Mucosa of descending colon (tissue), 3 donors: ENCODE results near the gene RHOT1. TPM values are rescaled to one million over a fixed set of nuclear protein-coding genes. Genes with fewer than 3 reads are reported as not detected.

ENCODE experiments used
- ATAC-seq: fragments of 200-7000 bp; cut with Tn5 transposase; one replicate; pipeline ENCODE4 v1.9.1; 2020; ENCODE audit warnings: mild to moderate bottlenecking, moderate library complexity
- DNase-seq, 3 donors: peaks; one replicate each; pipeline ENCODE4 v3.0.0-alpha.2; 2020
- H3K36me3 ChIP-seq: fragments of 200-600 bp; one replicate; pipeline ENCODE4 v1.8.0; 2021; ENCODE audit warnings: low read depth, mild to moderate bottlenecking
- H3K4me1 ChIP-seq: fragments of 200-600 bp; one replicate; pipeline ENCODE4 v1.8.0; 2021; ENCODE audit warnings: low read depth, mild to moderate bottlenecking
- H3K4me3 ChIP-seq: fragments of 200-600 bp; one replicate; pipeline ENCODE4 v1.8.0; 2021; ENCODE audit warnings: mild to moderate bottlenecking
- H3K9me3 ChIP-seq: fragments of 200-600 bp; one replicate; pipeline ENCODE4 v1.8.0; 2021; ENCODE audit warnings: mild to moderate bottlenecking
- intact Hi-C, 2 donors: fragments of 100-400 bp; cut with DNase I in 1 of 2; cut with micrococcal nuclease in 1 of 2; formaldehyde crosslinking; loops; one replicate each; pipeline versions ENCODE4 v1.11.0 to v1.11.1; 2022; cut with DNase I, micrococcal nuclease
- total RNA-seq, 3 donors: library from RNA; stranded (reverse); fragmentation: NEBNext Ultra II Directional in 2 of 3; extraction: Animal tissue kit (Norgen Biotek cat#: 25700) in 2 of 3; gene quantifications; one replicate each; pipeline versions ENCODE4 v1.2.1 to v1.2.4, GENCODE V29; 2021 to 2023
- TF ChIP-seq, protein P1 (sequence below): fragments of 200-600 bp; IDR thresholded peaks from one replicate; pipeline ENCODE4 v1.8.0; 2022; ENCODE audit warnings: antibody characterized with exemption, mild to moderate bottlenecking
- donor health status: DM: no; HTN: no; CAD: no; lungs with moderate emphysema.
- donor health status: DM: no; HTN: no; CAD: no.
- donor health status: DM: no; HTN: yes; CAD: no.

RHOT1 gene
- total RNA-seq, 3 donors from 2014 or later: 21.2 to 48.6 (median 21.4) TPM

DNA sequence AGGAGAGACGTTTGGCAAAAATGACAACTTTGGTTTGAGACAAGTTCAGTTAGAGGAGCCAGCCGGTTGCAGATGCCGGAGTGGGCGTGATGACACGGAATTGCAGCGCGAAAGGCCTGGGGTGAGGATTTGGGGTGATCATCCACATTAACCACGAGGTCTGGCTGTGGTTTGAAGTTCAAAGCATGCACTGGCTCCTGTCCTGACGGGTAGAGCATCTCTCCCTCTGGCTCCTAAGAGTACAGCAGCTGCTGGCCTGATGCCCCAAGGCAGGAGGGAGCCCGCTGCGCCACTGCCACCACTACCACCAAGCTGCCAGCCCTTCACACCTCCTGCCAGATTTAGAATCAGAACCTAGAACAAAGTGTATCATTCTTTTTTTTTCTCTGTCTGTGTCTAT, 127.1 kb downstream of the RHOT1 start:
- ATAC-seq: no peak
- Histone ChIP-seq H3K9me3 (no peaks in the 10 kb centered on the region), H3K4me1 (peaks cover 21% of the 10 kb centered on the region), H3K4me3 (no peak overlapping the region), H3K36me3 (no peaks in the 10 kb centered on the region)
- intact Hi-C loops: loop anchor here in 1 of 2 donors (5.0 kb wide), 1 partner anchor 53 kb away; no protein-coding TSS in a partner anchor
- DNase-seq: no peak
- TF ChIP-seq, protein P1, sequence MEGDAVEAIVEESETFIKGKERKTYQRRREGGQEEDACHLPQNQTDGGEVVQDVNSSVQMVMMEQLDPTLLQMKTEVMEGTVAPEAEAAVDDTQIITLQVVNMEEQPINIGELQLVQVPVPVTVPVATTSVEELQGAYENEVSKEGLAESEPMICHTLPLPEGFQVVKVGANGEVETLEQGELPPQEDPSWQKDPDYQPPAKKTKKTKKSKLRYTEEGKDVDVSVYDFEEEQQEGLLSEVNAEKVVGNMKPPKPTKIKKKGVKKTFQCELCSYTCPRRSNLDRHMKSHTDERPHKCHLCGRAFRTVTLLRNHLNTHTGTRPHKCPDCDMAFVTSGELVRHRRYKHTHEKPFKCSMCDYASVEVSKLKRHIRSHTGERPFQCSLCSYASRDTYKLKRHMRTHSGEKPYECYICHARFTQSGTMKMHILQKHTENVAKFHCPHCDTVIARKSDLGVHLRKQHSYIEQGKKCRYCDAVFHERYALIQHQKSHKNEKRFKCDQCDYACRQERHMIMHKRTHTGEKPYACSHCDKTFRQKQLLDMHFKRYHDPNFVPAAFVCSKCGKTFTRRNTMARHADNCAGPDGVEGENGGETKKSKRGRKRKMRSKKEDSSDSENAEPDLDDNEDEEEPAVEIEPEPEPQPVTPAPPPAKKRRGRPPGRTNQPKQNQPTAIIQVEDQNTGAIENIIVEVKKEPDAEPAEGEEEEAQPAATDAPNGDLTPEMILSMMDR: no peak

DNA sequence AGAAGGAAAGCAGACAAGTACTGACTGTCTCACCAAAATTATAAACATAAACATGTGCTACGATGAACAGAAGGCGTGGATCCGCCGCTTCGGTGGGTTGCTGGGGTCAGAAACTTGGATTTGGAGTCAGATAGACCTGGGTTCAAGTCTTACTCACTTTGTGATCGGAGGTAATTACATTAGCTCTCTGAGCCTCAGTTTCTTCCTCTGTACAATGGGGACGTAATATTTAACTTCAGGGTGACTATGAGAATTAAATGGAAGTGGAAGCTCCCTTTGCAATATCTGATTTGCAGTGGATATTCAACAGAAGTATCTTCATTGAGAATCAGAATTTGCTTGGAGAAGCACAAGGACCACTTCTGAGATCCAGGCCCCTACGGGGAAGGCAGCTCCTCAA, 129.5 kb downstream of the RHOT1 start:
- no peak overlapping the region for H3K4me3 ChIP-seq
- intact Hi-C loops: no loop called here
- peaks cover 4% of the 10 kb centered on the region for H3K4me1 ChIP-seq
- ATAC-seq (no peak), DNase-seq (no peak)
- TF ChIP-seq, protein P1: no peak
- H3K9me3 ChIP-seq: no peaks in the 10 kb centered on the region
- no peaks in the 10 kb centered on the region for H3K36me3 ChIP-seq

DNA sequence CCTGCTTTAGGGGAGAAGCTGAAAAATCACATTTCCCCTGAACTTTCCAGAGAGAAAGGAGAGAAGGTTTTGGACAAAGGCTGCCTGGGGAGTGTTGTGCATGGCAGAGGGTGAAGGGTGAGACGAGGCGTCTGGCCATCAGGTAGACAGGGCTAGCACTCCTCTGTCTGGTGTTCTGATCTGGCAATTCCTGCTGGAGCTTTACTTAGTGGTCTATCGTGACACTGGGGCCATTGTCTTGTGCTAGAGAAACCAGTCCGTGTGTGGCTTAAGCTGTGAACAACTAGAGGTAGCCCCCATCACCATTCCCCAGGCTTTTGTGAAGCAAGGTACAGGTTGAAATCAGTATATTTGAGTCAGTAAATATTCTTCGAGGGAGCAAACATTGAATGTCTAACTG, 131.8 kb downstream of the RHOT1 start:
- no peak overlapping the region for H3K4me3 ChIP-seq
- no peak for DNase-seq
- H3K4me1 ChIP-seq: no peaks in the 10 kb centered on the region
- ATAC-seq: no peak
- TF ChIP-seq, protein P1: no peak
- H3K36me3 ChIP-seq: no peaks in the 10 kb centered on the region
- intact Hi-C loops: no loop called here
- no peaks in the 10 kb centered on the region for H3K9me3 ChIP-seq

DNA sequence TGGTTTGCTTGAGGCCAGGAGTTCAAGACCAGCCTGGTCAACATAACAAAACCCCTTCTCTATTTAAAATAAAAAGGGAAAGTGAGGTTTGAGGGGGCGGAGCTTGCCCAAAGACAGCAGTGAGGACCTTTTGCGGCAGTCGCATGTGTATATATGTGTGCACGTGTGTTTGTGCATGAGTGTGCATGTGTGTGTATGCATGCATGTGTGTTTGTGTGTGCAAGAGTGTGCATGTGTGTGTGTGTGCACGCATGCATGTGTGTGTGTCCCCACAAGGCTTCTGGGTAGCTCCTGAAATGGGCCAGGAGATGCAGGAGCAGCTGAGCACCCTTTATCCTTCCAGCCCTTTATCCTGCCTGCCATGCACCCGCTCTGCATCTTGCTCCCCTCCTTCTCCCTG, 132.3 kb downstream of the RHOT1 start:
- Histone ChIP-seq H3K9me3 (no peaks in the 10 kb centered on the region), H3K4me1 (no peaks in the 10 kb centered on the region), H3K4me3 (no peak overlapping the region), H3K36me3 (no peaks in the 10 kb centered on the region)
- intact Hi-C loops: no loop called here
- DNase-seq (no peak), ATAC-seq (no peak)
- TF ChIP-seq, protein P1: no peak

Other genes with a start within 250 kb of the RHOT1 start
- 10 to 100 TPM; 31.8 to 48.3 (median 41.7) TPM for gene UTP6, start 240.8 kb upstream of the RHOT1 start, total RNA-seq
- gene SUZ12, start 205.5 kb upstream of the RHOT1 start, total RNA-seq: 10 to 100 TPM; 20.0 to 30.7 (median 20.9) TPM
- gene LRRC37B, start 135.1 kb upstream of the RHOT1 start, total RNA-seq: 10 to 100 TPM; 13.5 to 17.4 (median 16.5) TPM
- gene RHBDL3, start 123.3 kb downstream of the RHOT1 start, total RNA-seq: 1 to 10 TPM in 2 of 3 donors, under 1 TPM in 1; 0.52 to 2.3 (median 1.3) TPM
- 10 to 100 TPM; 10.3 to 14.8 (median 12.9) TPM for gene C17orf75, start 199.7 kb downstream of the RHOT1 start, total RNA-seq
- gene ZNF207, start 207.7 kb downstream of the RHOT1 start, total RNA-seq: 100 to 1,000 TPM; 141 to 168 (median 161) TPM